Measurements from ENCODE around the gene LCK. TPM values are rescaled to one million over a fixed set of nuclear protein-coding genes. Genes with fewer than 3 reads are reported as not detected.

The LCK gene
- total and polyA plus RNA-seq, 10 of the 15 experiments (the other 5 are each of a cell fraction or from before 2014, with no cell fraction given): 31.5 to 173 (median 119) TPM

GRCh38 chr1:32221980-32222755 is 28.9 kb upstream of the LCK start, which contains the start of the genes EIF3I and TMEM234 (continued):
- TF ChIP-seq RELB (IDR thresholded peaks at IDR 0.05; ENCODE audit: low read depth): peak; percentile 71
- TF ChIP-seq SREBF1 (IDR thresholded peaks at IDR 0.05; ENCODE audit: low read length): no peak
- TF ChIP-seq CBX5 (IDR thresholded peaks at IDR 0.05; ENCODE audit: low read depth): no peak
- no peak for TF ChIP-seq EP300 (IDR thresholded peaks at IDR 0.05; ENCODE audit: borderline replicate concordance in 1 of 2, control insufficient read depth in 1 of 2, low read depth in 2 of 2, low read length in 2 of 2)
- peak; percentile 72 for TF ChIP-seq E2F8 (IDR thresholded peaks at IDR 0.05; ENCODE audit: low read depth, partially characterized antibody)
- TF ChIP-seq CHD2 (IDR thresholded peaks at IDR 0.05; ENCODE audit: borderline replicate concordance, low read depth, low read length): peak; percentile 53; the same call in 1 of the 2 replicates
- 0 out of 2 replicates have a peak, but pooled peaks have one; percentile 35 for TF ChIP-seq ZNF207 (IDR thresholded peaks at IDR 0.05; ENCODE audit: borderline replicate concordance)
- peak in 1 of 2 experiments; percentile 84; a peak in 2 of 4 replicates for TF ChIP-seq ETV6 (conservative IDR thresholded peaks at IDR 0.05 in 1 of 2, IDR thresholded peaks at IDR 0.05 in 1 of 2; ENCODE audit: borderline replicate concordance in 1 of 2, low read depth in 1 of 2)
- no peak for TF ChIP-seq ZBTB4 (CRISPR knock-in tag; IDR thresholded peaks at IDR 0.05)
- TF ChIP-seq ZBTB40 (IDR thresholded peaks at IDR 0.05; ENCODE audit: borderline replicate concordance): peak; percentile 95
- peak; percentile 47 for TF ChIP-seq SP1 (IDR thresholded peaks at IDR 0.05; ENCODE audit: low read depth, low read length)
- TF ChIP-seq NFYB (IDR thresholded peaks at IDR 0.05; ENCODE audit: insufficient read depth, low read depth, low read length): no peak
- no peak for TF ChIP-seq BACH1 (IDR thresholded peaks at IDR 0.05; ENCODE audit: borderline replicate concordance)
